Esophagus muscularis mucosa (tissue), 4 donors: ENCODE data around the gene OBSCN. TPM values are rescaled to one million over a fixed set of nuclear protein-coding genes. Genes with fewer than 3 reads are reported as not detected.
A peak's percentile ranks its signal among the peaks of the same experiment; 100 is the strongest.

Experiments used
- DNase-seq: peaks from one replicate; pipeline ENCODE4 v3.0.0-alpha.2; 2017; ENCODE audit errors: extremely low spot score
- H3K27ac ChIP-seq, 4 donors: fragments of 200-600 bp; sonication (generic); replicated peaks in 1 of 4; 1 replicate in 3 of 4; 2 replicates in 1 of 4; pipeline ENCODE4 v1.5.1; 2016 to 2019; ENCODE audit warnings: mild to moderate bottlenecking in 1 of 4
- H3K27me3 ChIP-seq, 4 donors: fragments of 200-600 bp; sonication (generic); one replicate each; pipeline versions ENCODE4 v1.5.1 to v1.6.0; 2016 to 2019
- H3K36me3 ChIP-seq, 4 donors: fragments of 200-600 bp; sonication (generic); one replicate each; pipeline ENCODE4 v1.5.1; 2016 to 2019
- H3K4me1 ChIP-seq, 4 donors: fragments of 200-600 bp; sonication (generic); one replicate each; pipeline ENCODE4 v1.5.1; 2016 to 2019
- H3K4me3 ChIP-seq, 4 donors: fragments of 200-600 bp; sonication (generic); 1 replicate in 2 of 4; 2 replicates in 2 of 4; pipeline ENCODE4 v1.5.1; 2016 to 2019; ENCODE audit warnings: mild to moderate bottlenecking in 4 of 4, moderate library complexity in 1 of 4
- H3K9me3 ChIP-seq, 4 donors: fragments of 200-600 bp; sonication (generic); 1 replicate in 3 of 4; 2 replicates in 1 of 4; pipeline ENCODE4 v1.5.1; 2016 to 2019
- EP300 ChIP-seq: sonication (generic); formaldehyde crosslinking; IDR thresholded peaks from one replicate; pipeline ENCODE4 v1.6.1; 2017; ENCODE audit warnings: antibody characterized with exemption
- POLR2A ChIP-seq: fragments of 450-650 bp; IDR thresholded peaks from one replicate; pipeline ENCODE4 v1.6.1; 2017; ENCODE audit warnings: antibody characterized with exemption, moderate library complexity, mild to moderate bottlenecking, low read depth
- POLR2AphosphoS5 ChIP-seq, 2 donors: sonication (generic); formaldehyde crosslinking; IDR thresholded peaks; one replicate each; pipeline ENCODE4 v1.6.1; 2017; ENCODE audit warnings: antibody characterized with exemption in 2 of 2
- WGBS: methylation state at CpG from one replicate; pipeline ENCODE4 v1.1.5; 2018; 5-methylcytosine and 5-hydroxymethylcytosine counted together
- intact Hi-C: fragments of 100-400 bp; cut with DNase I; formaldehyde crosslinking; loops from one replicate; pipeline ENCODE4 v1.15.1; 2023
- total RNA-seq, 4 donors: library from RNA; depleted of rRNA; stranded (reverse); fragments of >200 nt; gene quantifications; one replicate each; pipeline versions ENCODE4 v1.1.0 to v1.2.1, GENCODE V29; 2016
- TF ChIP-seq, protein P1 (sequence below), 3 experiments: fragments of 200-600 bp in 2 of 3; fragments of 450-650 bp in 1 of 3; sonication (generic) in 2 of 3; IDR thresholded peaks; one replicate each; pipeline ENCODE4 v1.5.1; 2017 to 2019; ENCODE audit warnings: antibody characterized with exemption in 3 of 3, mild to moderate bottlenecking in 2 of 3, moderate library complexity in 1 of 3

OBSCN gene
- total RNA-seq, 4 donors from 2014 or later = 12.6 to 31.4 (median 17.8) TPM

DNA sequence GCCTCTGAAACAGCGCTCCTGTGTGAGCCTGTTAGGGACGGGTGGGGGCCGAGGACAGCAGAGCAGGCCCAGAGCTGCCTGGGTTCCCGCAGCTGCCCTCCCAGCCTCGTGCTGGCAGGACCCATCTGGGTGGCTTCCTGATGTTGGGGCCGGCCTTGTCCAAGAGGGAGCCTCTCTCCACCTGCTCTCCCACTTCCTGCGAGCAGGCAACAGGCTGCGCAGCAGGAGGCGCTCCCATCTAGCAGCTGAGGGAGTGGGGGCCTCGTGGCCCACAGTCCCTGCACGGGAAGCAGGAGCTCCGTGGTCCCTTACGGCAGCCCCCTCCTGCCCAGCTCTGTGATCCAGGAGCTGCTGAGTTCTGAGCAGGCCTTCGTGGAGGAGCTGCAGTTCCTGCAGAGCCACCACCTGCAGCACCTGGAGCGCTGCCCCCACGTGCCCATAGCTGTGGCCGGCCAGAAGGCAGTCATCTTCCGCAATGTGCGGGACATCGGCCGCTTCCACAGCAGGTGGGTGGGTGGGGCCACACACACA is 130.7 kb downstream of the OBSCN start:
- Histone ChIP-seq H3K27ac (no peak overlapping the region), H3K4me3 (no peak overlapping the region), H3K9me3 (no peaks in the 10 kb centered on the region), H3K4me1 (no peaks in the 10 kb centered on the region), H3K27me3 (no peaks in the 10 kb centered on the region), H3K36me3 (peaks cover 0 to 89% (median 14%) of the 10 kb centered on the region in 4 donors)
- no peak for TF ChIP-seq POLR2A
- no peak for TF ChIP-seq POLR2AphosphoS5 (IDR thresholded peaks at IDR 0.05)
- TF ChIP-seq, protein P1, sequence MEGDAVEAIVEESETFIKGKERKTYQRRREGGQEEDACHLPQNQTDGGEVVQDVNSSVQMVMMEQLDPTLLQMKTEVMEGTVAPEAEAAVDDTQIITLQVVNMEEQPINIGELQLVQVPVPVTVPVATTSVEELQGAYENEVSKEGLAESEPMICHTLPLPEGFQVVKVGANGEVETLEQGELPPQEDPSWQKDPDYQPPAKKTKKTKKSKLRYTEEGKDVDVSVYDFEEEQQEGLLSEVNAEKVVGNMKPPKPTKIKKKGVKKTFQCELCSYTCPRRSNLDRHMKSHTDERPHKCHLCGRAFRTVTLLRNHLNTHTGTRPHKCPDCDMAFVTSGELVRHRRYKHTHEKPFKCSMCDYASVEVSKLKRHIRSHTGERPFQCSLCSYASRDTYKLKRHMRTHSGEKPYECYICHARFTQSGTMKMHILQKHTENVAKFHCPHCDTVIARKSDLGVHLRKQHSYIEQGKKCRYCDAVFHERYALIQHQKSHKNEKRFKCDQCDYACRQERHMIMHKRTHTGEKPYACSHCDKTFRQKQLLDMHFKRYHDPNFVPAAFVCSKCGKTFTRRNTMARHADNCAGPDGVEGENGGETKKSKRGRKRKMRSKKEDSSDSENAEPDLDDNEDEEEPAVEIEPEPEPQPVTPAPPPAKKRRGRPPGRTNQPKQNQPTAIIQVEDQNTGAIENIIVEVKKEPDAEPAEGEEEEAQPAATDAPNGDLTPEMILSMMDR (IDR thresholded peaks at IDR 0.05) = no peak
- no peak for TF ChIP-seq EP300
- intact Hi-C loops = no loop called here
- 91% methylated on average over 9 of the region's 21 CpGs for WGBS
- DNase-seq = no peak

DNA sequence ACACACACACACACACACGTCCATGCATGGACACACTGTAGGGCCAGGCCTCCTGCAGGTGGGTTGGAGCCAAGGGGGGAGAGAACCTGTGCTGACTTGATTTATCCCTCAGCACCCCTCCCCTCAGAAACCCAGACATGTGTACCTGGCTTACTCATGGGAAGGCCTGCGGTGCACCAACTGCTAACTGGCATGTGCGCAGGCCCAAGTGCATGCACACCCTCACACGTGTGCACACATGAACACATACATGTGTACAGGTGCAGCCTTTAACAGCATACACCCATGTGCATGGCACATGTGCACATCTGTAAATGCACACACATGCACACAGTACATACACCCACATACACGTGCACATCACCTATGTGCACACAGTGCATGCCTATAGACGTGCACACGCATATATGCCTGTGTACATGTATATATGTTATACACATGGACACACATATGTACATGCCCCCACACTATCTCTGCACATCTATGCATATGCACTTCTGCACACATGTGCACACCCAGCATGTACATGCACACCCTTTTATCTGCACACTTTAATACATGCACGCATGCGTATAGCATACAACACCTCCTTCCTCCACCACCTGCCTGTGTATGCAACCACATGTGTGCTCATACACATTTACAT is 131.3 kb downstream of the OBSCN start:
- Histone ChIP-seq H3K36me3 (peaks cover 0 to 83% (median 12%) of the 10 kb centered on the region in 4 donors), H3K27me3 (no peaks in the 10 kb centered on the region), H3K9me3 (no peaks in the 10 kb centered on the region), H3K4me3 (no peak overlapping the region), H3K27ac (no peak overlapping the region), H3K4me1 (no peaks in the 10 kb centered on the region)
- TF ChIP-seq POLR2AphosphoS5 (IDR thresholded peaks at IDR 0.05) (no peak), EP300 (no peak), POLR2A (no peak)
- TF ChIP-seq, protein P1 (IDR thresholded peaks at IDR 0.05) = no peak
- no peak for DNase-seq
- WGBS = 90% methylated on average over 8 of the region's 9 CpGs
- intact Hi-C loops = no loop called here

DNA sequence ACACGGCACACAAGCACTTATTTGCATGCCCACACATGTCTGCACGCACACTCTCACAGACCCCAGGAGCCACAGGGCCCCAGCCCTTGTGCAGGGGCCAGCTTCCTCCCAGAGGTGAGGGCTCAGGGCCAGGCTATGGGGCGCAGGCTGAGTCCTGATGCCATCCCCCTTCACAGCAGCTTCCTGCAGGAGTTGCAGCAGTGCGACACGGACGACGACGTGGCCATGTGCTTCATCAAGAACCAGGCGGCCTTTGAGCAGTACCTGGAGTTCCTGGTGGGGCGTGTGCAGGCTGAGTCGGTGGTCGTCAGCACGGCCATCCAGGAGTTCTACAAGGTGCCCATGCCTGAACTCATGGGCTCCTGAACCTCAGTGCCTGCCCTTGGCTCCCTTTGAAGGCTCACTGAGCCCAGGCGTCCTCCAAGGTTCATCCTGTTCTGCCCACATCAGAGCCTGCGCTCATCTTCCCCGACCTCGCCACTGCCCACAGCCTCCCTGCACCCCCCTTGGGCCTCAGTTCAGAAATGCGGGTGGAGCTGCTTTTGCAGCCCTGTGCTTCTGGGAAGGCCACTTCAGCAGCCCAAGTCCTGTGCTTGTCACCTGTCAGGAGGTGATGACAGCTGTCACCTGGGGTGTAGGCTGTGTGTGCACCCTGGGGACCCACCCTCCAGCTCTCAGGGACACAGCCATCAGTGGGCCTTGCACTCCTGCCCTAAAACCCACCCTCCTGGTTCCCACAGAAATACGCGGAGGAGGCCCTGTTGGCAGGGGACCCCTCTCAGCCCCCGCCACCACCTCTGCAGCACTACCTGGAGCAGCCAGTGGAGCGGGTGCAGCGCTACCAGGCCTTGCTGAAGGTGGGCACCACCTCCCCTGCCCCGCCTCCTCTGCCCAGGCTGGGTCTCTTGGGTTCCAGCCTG is 132.2 kb downstream of the OBSCN start:
- 88% methylated on average over 14 of the region's 24 CpGs for WGBS
- H3K27ac ChIP-seq = no peak overlapping the region
- no peaks in the 10 kb centered on the region for H3K27me3 ChIP-seq
- H3K4me1 ChIP-seq = no peaks in the 10 kb centered on the region
- no peak for DNase-seq
- no peak overlapping the region for H3K4me3 ChIP-seq
- peaks cover 0 to 75% (median 12%) of the 10 kb centered on the region in 4 donors for H3K36me3 ChIP-seq
- TF ChIP-seq EP300 (no peak), POLR2AphosphoS5 (IDR thresholded peaks at IDR 0.05) (no peak), POLR2A (no peak)
- TF ChIP-seq, protein P1 (IDR thresholded peaks at IDR 0.05) = no peak
- peaks cover 0 to 6% (median 3%) of the 10 kb centered on the region in 4 donors for H3K9me3 ChIP-seq
- intact Hi-C loops = no loop called here

DNA sequence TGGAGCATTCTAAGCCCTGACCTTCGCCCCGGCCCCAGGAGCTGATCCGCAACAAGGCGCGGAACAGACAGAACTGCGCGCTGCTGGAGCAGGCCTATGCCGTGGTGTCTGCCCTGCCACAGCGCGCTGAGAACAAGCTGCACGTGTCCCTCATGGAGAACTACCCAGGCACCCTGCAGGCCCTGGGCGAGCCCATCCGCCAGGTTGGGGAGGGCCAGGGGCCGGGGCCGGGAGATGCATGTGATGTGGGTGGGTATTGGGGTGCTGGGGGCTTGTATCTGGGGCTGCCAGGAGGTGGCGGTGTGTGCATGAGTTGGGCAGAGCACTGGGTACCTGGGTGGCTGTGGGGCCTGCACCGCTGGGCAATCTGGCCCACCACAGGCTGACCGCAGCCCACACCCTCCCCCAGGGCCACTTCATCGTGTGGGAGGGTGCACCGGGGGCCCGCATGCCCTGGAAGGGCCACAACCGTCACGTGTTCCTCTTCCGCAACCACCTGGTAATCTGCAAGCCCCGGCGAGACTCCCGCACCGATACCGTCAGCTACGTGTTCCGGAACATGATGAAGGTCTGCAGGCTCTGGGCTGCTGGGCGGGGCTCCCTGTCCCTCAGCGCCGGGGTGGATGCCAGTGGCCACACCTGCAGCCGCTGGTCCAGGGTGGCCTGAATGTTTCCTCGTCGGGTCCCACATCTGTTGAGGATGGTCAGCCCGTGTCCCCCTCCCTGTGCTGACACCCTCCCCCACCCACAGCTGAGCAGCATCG is 133.0 kb downstream of the OBSCN start:
- WGBS = 92% methylated on average over 22 of the region's 39 CpGs
- no peak overlapping the region for H3K4me3 ChIP-seq
- H3K9me3 ChIP-seq = peaks cover 0 to 11% (median 4%) of the 10 kb centered on the region in 4 donors
- no peaks in the 10 kb centered on the region for H3K4me1 ChIP-seq
- TF ChIP-seq EP300 (no peak), POLR2AphosphoS5 (IDR thresholded peaks at IDR 0.05) (no peak), POLR2A (no peak)
- TF ChIP-seq, protein P1 (IDR thresholded peaks at IDR 0.05) = peak in 1 of 3 experiments; percentile 14
- H3K36me3 ChIP-seq = peaks cover 0 to 67% (median 12%) of the 10 kb centered on the region in 4 donors
- H3K27me3 ChIP-seq = no peaks in the 10 kb centered on the region
- no peak for DNase-seq
- intact Hi-C loops = no loop called here
- no peak overlapping the region for H3K27ac ChIP-seq
